ENCODE measurements around the gene EIF4G1.

GRCh38 chr3:184275381-184275701 is 39.1 kb upstream of the EIF4G1 start:
- TF ChIP-seq CTCF (IDR thresholded peaks at IDR 0.05; ENCODE audit: extremely low read depth in 1 of 2, insufficient read depth in 1 of 2, low read depth in 1 of 2, low read length in 2 of 2) (no peak), JUN (IDR thresholded peaks at IDR 0.05; ENCODE audit: borderline replicate concordance, insufficient read depth, insufficient read length, low read depth) (no peak), POLR2A (IDR thresholded peaks at IDR 0.05; ENCODE audit: low read depth, low read length) (no peak), EZH2 (IDR thresholded peaks at IDR 0.05; ENCODE audit: borderline replicate concordance, low read depth, low read length, severe bottlenecking) (no peak), MAX (IDR thresholded peaks at IDR 0.05; ENCODE audit: insufficient read depth, insufficient read length) (no peak), POLR2AphosphoS5 (IDR thresholded peaks at IDR 0.05; ENCODE audit: insufficient read depth, low read depth, low read length) (no peak), FOS (IDR thresholded peaks at IDR 0.05; ENCODE audit: borderline replicate concordance, insufficient read depth, low read length) (no peak), MYC (IDR thresholded peaks at IDR 0.05; ENCODE audit: low read depth, low read length) (no peak), GATA2 (IDR thresholded peaks at IDR 0.05; ENCODE audit: insufficient read depth, insufficient read length, low read depth, low read length) (no peak)
